Testis (tissue), 2 donors: Measurements from ENCODE around the gene OR6C2.

Source experiments
- CTCF ChIP-seq, 3 experiments: fragments of 450-650 bp in 2 of 3; fragments of 200-600 bp in 1 of 3; sonication (generic) in 1 of 3; IDR thresholded peaks; one replicate each; pipeline ENCODE4 v1.5.1; 2016 to 2019; ENCODE audit warnings: antibody characterized with exemption in 3 of 3, mild to moderate bottlenecking in 2 of 3, moderate library complexity in 1 of 3
- POLR2A ChIP-seq: fragments of 450-650 bp; IDR thresholded peaks from one replicate; pipeline ENCODE4 v1.6.1; 2017; ENCODE audit warnings: antibody characterized with exemption, mild to moderate bottlenecking, moderate library complexity

- TF ChIP-seq CTCF (IDR thresholded peaks at IDR 0.05): no peak
- no peak for TF ChIP-seq POLR2A
Observed at GRCh38 chr12:55420307-55420962, 23.4 kb upstream of the OR6C2 start.
